Hepatocyte (in vitro differentiated cells): ENCODE measurements around the gene TPM4.

Experiments used
- EZH2 ChIP-seq: fragments of 200-600 bp; sonication (generic); IDR thresholded peaks from 2 replicates; pipeline ENCODE4 v1.6.1; 2016; ENCODE audit warnings: antibody characterized with exemption, mild to moderate bottlenecking, borderline replicate concordance
- EZH2phosphoT487 ChIP-seq: fragments of 200-600 bp; sonication (generic); IDR thresholded peaks from one replicate; pipeline ENCODE4 v1.6.1; 2018; ENCODE audit warnings: antibody characterized with exemption, mild to moderate bottlenecking, low read depth, moderate library complexity; ENCODE audit not compliant: unreplicated experiment, severe bottlenecking
- TF ChIP-seq, protein P1 (sequence below): fragments of 200-600 bp; sonication (generic); IDR thresholded peaks from 2 replicates; pipeline ENCODE4 v1.5.1; 2016; ENCODE audit warnings: antibody characterized with exemption, mild to moderate bottlenecking; ENCODE audit not compliant: poor library complexity

DNA sequence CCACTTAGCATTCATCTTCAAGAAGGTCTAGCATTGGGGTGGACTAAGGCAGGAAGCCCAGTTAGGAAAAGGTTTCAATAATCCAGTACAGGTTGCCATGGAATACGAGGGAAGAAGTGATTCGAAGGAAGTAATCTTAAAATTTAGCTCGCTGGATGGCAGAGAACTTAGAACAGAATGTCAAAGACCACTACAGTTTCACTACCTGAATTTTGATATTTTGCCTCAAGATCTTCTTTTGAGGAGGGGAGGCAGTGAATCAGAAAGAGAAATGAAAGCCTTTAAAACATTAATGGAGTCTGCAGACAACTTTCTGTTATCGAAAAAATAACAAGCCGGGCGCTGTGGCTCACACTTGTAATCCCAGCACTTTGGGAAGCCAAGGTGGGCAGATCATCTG lies 28.4 kb downstream of the TPM4 start:
- no peak for TF ChIP-seq EZH2phosphoT487
- TF ChIP-seq, protein P1, sequence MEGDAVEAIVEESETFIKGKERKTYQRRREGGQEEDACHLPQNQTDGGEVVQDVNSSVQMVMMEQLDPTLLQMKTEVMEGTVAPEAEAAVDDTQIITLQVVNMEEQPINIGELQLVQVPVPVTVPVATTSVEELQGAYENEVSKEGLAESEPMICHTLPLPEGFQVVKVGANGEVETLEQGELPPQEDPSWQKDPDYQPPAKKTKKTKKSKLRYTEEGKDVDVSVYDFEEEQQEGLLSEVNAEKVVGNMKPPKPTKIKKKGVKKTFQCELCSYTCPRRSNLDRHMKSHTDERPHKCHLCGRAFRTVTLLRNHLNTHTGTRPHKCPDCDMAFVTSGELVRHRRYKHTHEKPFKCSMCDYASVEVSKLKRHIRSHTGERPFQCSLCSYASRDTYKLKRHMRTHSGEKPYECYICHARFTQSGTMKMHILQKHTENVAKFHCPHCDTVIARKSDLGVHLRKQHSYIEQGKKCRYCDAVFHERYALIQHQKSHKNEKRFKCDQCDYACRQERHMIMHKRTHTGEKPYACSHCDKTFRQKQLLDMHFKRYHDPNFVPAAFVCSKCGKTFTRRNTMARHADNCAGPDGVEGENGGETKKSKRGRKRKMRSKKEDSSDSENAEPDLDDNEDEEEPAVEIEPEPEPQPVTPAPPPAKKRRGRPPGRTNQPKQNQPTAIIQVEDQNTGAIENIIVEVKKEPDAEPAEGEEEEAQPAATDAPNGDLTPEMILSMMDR: no peak
- TF ChIP-seq EZH2: no peak
